Activated CD4-positive, CD25-positive, alpha-beta regulatory T cell treated with anti-CD3 and anti-CD28 coated beads, Interleukin-2, amount 50 U/mL, for 16 hours (primary cell): ENCODE data around the gene SLC2A10.

Experiments
- DNase-seq: peaks from one replicate; pipeline ENCODE4 v3.0.0-alpha.2; 2020; ENCODE audit warnings: low read depth, low spot score

Gene SLC2A10

DNA sequence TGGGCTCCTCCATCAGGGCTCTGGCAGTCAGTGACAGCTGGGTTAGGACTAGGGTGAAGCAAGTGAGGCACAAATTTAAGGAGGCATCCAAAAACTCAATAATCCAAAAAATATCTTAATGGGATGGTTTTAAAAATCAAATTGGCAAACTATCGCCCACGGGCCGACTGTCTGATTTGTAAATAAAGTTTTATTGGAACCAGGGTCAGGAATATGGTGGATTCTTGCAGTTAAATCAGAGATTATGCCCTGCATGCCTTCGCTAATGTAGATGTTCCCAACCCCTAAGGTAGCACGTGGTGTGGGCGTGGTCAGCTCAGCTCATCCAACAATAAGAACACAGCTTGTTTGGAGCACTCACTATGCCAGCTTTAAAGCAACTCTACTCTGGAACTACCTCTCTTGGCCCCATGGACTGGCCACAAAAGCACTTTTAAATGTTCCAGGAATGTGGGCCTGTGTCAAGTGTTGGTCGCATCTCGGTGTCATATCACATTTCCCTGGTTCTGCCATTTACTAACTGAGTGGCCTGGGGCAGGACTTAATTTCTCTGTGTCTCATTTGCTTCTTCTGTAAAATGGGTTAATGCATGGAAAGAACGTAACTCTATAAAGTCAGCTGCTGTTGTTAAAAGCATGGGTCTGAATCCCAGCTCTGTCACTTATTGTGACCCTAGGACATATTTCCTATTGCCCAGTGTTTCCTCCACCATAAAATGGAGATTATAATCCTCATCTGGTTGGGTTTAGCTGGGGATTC lies 27.2 kb upstream of the SLC2A10 start:
- no peak for DNase-seq

DNA sequence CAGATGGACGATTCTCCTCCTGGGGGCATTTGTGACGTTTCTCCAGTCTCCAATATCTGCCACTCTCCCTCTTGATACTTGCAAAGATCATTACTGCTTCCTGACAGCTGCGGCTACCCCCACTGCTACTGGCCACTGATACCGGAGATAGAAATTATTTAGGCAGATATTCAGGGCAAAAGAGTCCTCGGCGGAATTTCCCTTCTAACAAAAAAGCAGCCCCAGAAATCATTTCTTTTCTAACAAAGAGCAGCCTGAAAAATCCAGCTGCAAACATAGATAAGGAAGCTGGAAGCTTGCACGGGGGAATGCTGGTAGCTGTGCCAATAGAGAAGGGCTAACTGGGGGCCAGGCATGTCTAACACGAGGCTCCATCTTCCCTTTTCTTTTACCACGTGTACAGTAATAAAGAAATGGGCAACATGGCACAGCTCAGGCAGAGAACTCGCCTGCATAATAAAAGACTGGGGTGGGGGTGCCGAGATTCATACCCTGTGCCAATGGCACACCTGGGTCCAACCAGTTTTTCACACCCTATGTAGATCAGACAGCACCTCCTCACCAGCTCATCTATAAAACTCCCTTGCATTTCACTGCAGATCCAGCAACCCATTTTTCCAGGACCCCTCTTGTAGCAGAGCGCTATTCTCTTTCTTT lies 26.3 kb upstream of the SLC2A10 start:
- DNase-seq, result no peak

DNA sequence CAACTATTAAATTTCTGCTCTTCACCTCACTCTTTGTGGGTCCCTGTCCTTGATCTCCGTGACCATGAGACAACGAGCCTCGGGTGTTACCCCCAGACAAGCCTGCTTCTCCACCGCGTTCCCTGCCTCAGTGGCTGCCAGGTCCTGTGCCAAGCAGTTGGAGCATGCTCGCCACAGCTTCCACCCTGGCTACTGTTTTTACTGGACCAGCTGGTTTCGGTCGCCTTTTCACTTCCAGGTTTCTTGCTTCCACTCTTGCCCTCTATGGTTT lies 25.8 kb upstream of the SLC2A10 start:
- DNase-seq, result no peak

DNA sequence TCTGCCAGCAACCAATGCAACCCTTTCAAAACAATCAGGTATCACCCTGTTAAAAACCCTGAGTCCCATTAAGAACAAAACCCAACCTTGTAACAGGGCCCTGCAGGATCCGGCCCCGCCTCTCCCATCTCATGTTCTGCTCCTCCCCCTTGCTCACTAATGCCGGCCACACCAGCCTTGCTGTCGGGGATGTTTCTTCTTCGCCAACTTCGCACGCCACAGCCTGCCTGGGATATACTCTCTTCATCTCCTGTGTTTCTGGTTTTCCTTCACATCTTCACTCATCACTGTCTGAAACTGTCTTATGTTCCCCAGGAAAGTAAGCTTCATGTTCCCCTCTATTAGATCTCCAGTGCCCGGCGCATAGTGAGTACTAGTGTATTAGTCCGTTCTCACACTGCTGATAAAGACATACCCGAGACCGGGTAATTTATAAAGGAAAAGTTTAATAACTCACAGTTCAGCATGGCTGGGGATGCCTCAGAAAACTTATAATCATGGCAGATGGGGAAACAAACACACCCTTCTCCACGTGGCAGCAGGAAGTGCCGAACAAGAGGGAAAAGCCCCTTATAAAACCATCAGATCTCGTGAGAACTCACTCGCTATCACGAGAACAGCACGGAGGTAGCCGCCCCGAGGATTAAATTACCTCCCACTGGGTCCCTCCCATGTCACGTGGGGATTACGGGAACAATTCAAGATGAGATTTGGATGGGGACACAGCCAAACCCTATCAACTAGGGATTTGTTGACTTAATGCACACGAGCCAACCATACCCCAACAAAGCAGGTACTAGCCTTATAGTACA lies 25.3 kb upstream of the SLC2A10 start:
- DNase-seq, result no peak

DNA sequence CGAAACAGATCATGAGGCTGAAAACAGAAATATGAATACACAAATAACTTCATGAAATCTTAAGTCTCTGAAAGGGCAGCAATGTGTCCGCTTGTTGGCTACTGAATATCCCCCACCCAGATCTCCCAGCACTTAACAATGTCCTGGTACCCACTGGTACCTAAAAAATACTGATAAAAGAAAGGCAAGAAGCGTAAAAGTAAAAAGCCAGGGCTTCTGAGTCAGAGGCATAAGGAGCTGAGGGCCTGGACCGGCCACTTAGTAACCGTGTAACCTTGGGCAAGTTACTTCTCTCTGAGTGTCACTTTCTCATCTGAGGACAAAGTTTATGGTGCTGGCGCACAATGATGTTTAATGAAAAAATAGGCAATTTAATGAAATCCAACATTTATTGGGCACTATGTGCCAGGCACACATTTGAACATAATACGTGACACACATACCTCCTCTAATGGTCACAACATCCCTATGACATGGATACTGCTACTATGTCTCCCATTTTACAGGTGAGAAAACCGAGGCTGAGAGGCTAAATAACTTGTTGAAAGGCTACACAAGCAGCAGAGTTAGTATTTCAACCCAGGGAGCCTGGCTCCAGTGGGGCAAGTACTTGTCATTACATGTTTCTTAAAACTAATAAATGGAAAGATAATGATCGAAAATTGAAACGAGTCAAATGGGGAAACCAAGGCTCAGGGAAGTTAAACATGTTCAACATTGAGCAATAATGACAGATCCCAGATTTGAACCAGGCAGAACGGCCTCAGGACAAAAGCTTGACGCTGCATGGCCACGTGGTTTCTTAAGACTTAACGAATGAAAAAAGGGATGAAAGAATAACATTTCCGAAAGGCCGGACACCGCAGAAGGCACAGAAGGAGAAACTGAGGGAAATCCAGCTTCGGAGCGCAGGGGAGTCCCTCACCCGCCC lies 21.0 kb upstream of the SLC2A10 start:
- DNase-seq, result no peak

DNA sequence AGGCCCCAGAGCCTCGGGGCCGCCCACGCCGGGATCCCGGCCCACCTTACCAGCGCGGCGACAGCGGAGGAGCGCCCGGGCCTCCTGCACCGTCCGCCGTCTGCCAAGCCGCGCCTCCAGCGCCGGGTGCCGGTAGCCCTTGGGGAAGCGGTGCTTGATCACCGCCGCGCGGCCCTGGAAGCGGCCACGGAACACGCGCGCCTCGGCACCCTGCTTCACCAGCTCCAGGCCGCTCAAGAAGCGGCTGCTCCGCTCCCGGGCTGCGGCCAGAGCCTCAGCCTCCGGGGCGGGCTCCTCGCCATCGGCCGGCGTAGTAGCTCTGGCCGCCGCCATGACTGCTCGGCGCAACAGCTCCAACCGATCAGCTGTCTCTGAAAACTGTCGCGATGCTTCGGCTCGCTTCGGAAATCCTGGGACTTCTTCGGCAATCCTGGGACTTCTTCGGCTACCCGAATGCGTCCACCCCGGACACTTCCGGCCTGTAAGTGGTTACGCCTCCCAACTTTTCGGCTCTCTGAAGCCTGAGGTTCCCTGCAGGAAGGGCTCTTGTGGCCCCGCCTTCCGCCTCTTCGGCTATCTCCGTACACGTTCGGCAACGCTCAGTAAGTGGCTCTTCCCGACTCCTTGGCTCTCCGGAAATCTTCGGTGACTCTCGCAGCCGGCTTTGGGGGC lies 20.2 kb upstream of the SLC2A10 start, which contains the start of gene TP53RK:
Gene TP53RK, minus strand, starts transcription at position 363 of the 672 bp plus-strand sequence. Its CDS starts 30 bp downstream, at position 333.
- peak; percentile 87 for DNase-seq

DNA sequence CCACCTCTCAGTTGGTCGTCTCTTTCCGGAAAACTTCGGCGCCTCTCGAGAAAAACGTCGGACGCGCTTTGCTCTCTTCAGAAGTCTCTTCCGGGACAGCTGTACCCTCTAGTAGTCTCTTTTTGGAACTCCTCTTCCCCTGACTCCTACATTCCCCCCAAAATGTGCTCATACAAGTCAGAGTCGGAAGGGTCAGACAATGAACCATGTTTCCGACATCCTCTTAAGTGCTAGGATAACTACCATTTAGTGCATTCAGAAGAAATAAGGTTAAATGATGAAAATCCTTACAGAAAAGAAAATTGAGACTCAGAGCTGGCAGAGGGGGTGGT lies 19.7 kb upstream of the SLC2A10 start:
- DNase-seq, result no peak

DNA sequence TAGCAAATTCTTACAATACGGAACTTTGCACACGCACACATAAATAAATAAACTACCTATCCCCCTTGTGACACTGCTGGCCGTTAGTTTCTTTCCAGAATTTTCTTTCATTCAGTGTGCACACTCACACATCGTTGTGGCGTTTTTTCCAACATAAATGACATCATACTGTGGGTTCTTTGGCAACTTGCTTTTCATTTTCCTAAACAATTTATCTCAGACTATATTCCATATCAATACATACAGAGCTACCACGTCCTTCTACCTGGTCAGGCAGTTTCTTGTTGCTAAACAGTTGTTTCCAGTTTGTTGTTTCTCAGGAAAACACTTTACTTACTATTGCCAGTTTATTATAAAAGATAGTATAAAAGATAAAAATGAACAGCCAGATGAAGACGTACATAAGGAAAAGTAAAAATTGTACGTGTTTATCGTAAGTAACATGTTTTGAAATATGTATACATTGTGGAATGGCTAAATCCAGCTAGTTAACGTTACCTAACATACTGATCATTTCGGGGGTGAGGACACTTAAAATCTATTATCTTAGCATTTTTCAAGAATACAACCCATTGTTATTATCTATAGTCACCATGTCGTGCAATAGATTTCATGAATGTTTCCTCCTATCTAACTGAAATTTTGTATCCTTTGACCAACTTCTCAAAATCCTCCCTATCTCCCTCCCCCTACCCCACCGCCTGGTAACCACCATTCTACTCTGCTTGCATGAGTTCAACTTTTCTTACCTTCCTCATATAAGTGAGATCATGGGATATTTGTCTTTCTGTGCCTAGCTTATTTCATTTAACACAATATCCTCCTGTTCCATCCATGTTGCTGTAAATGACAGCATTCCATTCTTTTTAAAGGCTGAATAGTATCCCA lies 19.0 kb upstream of the SLC2A10 start:
- DNase-seq, result no peak

DNA sequence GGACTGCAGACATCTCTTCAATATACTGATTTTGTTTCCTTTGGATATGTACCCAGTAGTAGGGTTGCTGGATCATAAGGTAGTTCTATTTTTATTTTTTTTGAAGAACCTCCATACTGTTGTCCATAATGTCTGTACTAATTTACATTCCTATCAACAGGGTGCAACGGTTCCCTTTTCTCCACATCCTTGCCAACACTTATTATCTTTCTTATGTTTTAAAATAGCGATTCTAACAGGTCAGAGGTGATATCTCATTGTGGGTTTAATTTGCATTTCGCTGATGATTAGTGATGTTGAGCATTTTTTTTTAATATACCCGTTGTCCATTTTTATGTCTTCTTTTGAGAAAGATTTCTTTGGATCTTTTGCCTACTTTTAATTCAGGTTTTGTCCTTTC lies 18.3 kb upstream of the SLC2A10 start:
- DNase-seq, result no peak

DNA sequence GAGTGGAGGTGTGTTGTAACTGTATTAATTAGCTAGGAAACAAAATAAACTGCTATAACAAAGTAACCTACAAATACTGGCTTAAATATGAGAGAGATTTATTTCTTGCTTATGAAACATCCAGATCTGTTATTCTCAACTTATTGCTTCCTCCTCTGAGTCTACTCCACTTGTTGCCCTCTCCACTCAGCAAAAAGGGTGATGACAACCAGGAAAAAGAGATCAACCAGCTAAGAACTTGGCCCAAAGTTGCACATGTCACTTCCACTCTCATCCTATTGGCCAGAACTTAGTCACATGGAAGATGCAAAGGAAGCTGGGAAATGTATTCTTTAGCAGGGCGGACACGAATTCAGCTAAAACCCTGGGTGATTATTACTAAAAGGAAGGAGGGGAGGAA lies 15.0 kb upstream of the SLC2A10 start:
- no peak for DNase-seq

DNA sequence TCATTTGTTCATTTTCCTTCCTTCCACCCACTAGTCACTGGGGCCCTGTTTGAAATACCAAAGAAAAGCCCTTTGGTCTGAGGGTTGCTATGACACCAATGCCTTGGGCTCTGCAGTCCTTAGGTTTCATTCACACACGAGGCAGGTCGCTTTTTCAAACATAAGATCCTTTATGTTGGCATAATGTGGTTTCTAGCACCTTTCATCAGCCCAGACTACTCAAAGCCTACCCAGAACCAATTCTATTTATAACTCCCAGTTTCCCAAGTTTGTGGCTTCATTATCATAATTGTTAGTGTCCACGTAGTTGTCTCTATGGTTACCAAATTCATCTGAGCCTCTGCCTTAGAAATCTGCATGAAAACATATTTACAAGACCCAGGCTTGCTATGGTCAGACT lies 13.6 kb upstream of the SLC2A10 start:
- DNase-seq, result no peak

DNA sequence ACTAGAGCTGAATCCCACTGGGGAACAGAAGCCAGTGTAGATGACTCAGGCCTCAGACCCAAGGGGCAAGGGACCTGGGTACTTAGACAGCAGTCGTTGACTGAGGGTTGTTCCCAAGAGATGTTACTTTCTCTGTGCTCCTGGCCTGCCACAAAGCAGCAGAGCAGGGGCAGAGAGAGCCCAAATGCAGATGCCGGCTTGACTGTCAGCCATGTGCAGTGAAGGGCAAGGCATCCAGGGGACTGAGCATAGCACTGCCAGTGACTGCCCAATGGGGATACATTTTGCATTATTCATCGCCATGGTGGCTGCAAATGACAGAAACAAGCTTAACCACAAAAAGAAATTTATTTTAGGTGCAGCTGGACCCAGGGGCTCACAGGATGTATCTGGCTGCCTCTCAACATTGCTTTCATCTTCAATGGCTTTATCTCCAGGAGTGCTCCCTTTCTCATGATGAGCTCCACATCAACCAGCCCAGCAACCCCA lies 12.6 kb upstream of the SLC2A10 start:
- no peak for DNase-seq

DNA sequence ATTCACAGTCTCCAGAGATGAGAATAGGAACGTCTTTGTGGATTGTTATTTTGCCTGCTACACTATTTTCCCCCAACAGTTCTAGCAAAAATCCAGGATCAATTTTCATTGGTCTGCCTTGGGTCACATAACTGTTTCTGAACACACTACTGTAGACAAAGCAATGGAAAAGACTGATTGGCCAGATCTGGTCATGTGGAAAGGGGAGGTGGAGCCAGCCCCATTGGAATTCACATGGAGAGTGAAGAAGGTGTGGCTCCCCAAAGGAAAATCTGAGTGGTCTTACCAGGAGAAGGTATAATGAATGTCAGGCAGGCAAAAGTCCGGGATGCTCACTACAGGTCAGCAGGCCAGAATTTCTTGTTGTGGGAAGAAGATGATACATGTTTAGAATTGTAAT lies 10.7 kb upstream of the SLC2A10 start:
- DNase-seq, result no peak

DNA sequence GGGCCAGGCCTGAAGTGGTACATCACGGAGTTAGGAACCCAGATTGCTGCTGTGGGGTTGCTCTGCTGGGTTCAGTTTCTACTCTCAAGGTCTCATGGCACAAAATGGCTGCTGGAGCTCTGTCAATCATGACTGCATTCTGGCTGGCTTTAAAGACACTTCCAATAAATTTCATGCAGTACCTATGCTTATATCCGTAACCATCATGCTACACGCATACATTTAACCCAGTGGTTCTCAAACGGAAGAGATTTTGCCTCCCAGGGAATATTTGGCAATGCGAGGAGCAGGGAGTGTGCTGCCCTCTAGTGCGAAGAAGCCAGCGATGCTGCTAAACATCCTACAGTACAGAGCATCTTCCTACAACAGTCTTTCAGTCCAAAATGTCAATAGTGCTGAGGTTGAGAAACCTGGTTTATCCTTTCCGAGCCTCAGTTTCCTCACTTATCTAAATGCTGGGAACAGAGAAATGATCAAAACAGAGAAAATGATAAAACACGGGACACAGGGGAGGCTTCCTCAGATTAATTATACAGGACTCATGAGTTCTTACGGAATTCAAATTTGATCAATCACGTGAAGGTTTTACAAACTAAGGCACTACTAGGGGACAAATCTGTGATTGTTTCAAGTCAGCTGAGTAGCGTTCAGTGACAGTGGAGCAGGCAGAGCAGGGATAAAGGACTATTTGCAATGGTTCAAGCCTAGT lies 9.6 kb upstream of the SLC2A10 start:
- no peak for DNase-seq

DNA sequence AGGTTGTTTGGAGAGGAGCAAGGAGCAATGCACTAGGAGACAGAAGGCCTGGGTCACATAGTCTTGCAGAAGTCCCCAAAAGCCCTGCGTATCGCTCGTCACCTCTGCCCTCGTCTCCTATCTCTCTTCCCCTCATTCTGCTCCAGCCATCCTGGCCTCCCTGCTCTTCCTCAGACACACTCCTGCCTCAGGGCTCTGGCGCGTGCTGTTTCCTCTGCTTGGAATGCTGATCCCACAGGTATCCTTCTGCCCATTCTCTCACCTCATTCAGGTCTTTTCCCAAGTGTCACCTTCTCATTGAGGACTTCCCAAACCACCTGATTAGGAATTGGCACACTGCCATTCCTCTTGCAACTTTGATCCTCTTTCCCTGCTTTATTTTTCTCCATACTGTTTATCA lies 9.0 kb upstream of the SLC2A10 start:
- no peak for DNase-seq

DNA sequence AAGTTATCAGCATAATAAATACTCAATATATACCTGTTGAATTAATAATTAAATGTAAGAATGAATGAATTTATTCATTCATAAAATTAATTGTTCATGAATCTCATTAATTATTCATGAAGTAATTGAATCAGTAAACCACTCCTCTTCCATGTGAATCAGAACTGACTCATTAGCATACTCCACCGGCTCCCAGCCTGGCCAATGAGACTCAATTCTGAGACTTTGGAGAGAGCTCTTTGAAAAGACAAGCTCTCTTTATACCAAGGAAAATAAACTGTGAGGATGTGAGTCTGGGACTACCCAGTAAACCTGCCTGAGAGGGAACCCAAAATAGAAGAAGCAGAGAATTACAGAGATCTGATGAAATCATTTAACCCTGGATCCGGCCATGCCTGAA lies 8.4 kb upstream of the SLC2A10 start:
- DNase-seq, result no peak

DNA sequence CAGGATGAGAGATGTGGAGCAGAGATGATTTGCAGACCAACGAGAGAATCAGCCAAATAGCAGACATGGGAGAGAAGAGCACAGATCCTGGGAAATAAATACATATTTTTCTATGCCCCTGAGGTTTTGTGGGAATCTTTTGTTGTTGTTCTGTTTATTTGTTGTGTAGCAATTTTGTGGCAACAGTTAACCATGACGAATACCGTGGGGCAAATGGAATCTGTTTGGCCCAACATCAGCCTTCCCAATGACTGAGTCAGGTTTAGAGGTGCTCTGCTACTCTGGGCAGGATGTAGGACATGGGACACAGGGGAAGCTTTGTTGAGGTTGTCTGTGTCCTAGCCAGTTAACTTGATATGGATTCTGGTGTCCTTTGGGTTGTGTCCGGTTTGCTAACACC lies 7.9 kb upstream of the SLC2A10 start:
- DNase-seq, result no peak

DNA sequence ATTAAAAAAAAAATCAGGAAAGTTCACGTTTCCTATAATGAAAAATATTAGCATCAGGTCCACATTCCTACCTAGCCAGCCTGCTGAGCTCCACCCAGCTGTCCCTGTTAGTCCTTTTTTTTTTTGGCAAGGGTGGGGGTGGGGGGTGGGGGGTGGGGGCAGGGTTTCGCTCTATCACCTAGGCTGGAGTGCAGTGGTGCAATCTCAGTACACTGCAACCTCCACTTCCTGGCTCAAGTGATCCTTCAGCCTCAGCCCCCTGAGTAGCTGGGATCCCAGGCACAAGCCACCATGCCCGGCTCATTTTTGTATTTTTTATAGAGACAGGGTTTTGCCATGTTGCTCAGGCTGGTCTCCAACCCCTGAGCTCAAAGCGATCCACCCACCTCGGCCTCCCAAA lies 7.5 kb upstream of the SLC2A10 start:
- no peak for DNase-seq

DNA sequence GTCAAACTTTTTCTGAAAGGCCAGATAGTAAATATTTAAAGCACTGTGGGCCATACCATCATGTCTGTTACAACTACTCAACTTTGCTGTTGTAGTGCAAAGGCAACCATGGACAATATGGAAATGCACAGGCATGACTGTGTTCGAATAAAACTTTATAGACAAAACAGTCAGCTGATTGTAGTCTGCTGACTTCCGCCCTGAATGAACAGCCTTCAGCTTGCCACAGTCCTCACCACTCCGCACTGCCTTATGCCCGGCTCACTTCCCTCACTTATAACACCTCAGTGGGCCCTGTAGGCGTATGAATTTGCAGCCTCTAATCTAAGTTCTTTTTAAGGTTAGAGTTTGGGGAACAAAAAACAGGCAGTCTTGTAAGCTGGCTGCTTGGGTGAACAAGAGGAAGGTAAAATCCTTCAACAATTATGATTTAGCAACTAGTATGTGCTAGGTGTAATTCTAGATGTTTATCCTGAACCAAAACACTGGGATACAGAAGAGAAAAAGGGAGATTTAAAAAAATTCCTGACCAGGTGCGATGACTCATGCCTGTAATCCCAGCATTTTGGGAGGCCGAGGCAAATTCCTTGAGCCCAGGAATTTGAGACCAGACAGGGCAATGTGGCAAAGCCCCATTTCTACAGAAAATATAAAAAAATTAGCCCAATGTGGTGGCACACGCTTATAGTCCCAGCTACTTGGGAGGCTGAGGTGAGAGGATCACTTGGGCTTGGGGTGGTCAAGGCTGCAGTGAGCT lies 6.8 kb upstream of the SLC2A10 start:
- DNase-seq, result no peak
